Right ventricle myocardium superior (tissue), 1 donor: ENCODE measurements around the gene VCY. TPM values are rescaled to one million over a fixed set of nuclear protein-coding genes. Genes with fewer than 3 reads are reported as not detected.
"Not testable (repeated sequence)": the region's sequence is repeated elsewhere in the genome, so short reads cannot be mapped to it uniquely, and the experiment has no call there.

Experiments used
- ATAC-seq: fragments of 200-7000 bp; cut with Tn5 transposase; one replicate; pipeline ENCODE4 v1.9.1; 2020; ENCODE audit warnings: mild to moderate bottlenecking; ENCODE audit not compliant: poor library complexity
- DNase-seq: peaks from one replicate; pipeline ENCODE4 v3.0.0-alpha.2; 2020
- intact Hi-C: fragments of 100-400 bp; cut with DNase I; formaldehyde crosslinking; loops from one replicate; pipeline ENCODE4 v1.11.2; 2022
- long read RNA-seq: library from polyadenylated mRNA; unstranded; transcript quantifications from one replicate; pipeline ENCODE4 v2.0.0, GENCODE V29; 2021
- total RNA-seq: library from RNA; stranded (reverse); fragmentation: NEBNext Ultra II Directional; extraction: Animal tissue kit (Norgen Biotek cat#: 25700); gene quantifications from one replicate; pipeline ENCODE4 v1.2.1, GENCODE V29; 2021
- donor health status: DM: no; HTN: yes; CAD: no; lungs with severe emphysema.

VCY gene
- not detected for total RNA-seq
- long read RNA-seq = 0 reads

DNA sequence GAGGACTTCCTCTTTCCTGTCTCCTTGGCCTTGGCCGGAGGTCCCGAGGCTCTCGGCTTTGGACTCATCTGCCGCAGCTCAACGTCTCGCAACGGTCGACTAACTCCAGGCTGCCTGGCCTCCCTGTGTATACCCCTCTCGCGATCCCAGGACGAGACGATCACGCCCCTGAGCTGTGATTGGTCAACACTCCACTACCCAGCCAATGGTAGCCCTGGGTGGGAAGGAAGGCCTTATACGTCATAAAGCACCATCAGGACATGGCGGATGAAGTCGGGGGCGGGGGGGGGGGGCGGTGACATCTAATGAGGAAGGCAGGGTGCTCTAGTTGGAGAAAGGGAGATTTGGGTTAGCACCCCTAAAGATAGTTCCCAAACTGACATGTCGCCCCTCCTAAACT, at the start of gene VCY:
Gene VCY, minus strand, starts transcription at position 101 of the 400 bp plus-strand sequence. Its CDS starts 33 bp downstream, at position 68.
- DNase-seq, ATAC-seq, intact Hi-C loops: not testable (repeated sequence)

- intact Hi-C loops, ATAC-seq, DNase-seq: not testable (repeated sequence)
These were observed 44.1 kb upstream of the VCY start for GRCh38 chrY:14030395-14030794.

- DNase-seq, intact Hi-C loops, ATAC-seq: not testable (repeated sequence)
These were observed 25.6 kb upstream of the VCY start for GRCh38 chrY:14011916-14012315.

GRCh38 chrY:13942406-13942805, 43.9 kb downstream of the VCY start:
- ATAC-seq, DNase-seq, intact Hi-C loops: not testable (repeated sequence)

Other genes starting within 250 kb of the VCY start
- not detected for gene VCY1B, start 69.8 kb upstream of the VCY start, total RNA-seq